Myocyte (in vitro differentiated cells): ENCODE measurements around the gene MAP2K5. TPM values are rescaled to one million over a fixed set of nuclear protein-coding genes. Genes with fewer than 3 reads are reported as not detected.
A peak's percentile ranks its signal among the peaks of the same experiment; 100 is the strongest.
"Not testable (repeated sequence)": the region's sequence is repeated elsewhere in the genome, so short reads cannot be mapped to it uniquely, and the experiment has no call there.

Experiments
- DNase-seq: peaks from one replicate; pipeline ENCODE4 v3.0.0-alpha.2; 2012; ENCODE audit warnings: low read depth
- total RNA-seq: library from RNA; depleted of rRNA; stranded (reverse); fragments of >200 nt; gene quantifications from 2 replicates; pipeline ENCODE4 v1.2.3, GENCODE V29; 2014

Gene MAP2K5
- total RNA-seq, 1 donor from 2014 or later, result 8.9 TPM

DNA sequence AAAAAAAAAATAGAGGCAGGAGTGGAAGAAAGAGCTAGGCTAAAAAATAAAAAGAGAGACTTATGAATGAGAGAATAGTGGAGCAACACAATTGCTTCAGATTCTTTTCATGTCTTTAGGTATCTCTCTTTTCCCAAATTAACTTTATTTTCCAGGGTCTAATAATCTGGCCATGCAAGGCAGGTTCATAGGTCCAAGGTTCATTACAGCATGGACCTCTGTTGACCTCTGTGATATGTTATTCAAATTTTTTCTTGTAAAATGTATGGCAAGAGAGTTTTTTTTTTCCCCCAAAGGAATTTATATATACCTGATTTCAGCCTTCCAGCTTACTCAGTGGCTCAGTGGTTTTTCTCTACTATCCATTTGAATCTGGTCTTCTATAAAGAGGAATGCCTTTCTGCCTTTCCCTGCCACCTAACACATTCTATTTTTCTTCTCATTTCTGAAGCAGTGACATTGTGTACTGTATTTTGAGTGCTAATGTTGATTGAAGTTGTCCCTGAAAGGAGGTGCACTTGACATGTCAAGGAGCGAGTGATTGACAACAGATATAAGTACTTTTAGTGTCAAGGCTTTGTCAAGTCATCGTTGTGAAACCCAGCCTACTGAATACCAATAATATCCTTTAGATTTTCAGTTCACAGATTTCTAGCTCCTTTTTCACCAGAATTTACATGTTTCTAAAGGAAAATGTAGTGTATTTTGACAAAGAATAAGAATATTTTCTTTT is 118.5 kb downstream of the MAP2K5 start:
- DNase-seq, result no peak

DNA sequence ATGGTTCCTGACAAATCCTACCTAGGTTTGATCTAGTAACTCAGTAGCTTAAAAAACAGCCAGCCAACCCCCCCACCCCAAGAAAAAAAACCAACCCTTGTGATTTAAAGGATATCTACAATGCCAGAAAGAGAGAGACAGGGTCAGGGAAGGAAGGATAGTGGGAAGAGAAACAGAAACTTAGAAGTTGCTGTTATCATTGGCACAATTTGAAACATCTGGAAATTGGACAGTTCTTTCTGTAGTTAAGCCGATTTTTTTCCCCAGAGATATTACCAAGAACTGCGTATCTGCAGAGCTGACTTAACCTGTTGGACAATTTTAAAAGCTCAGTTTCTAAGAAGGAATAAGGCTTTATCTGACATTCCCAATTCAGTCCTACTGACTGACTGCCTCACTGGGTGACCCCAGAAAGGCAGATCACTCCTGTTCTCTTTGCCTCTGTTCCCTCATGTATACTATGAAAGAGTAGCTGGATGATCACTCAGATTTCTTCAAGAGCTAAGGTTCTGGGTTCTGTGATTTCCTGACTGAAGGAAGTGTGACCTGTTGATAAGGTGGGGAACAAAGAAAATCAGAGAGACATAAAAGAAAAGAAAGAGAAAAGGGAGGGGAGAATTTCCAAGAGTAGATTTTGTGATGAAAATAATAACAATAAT is 128.3 kb downstream of the MAP2K5 start:
- no peak for DNase-seq

DNA sequence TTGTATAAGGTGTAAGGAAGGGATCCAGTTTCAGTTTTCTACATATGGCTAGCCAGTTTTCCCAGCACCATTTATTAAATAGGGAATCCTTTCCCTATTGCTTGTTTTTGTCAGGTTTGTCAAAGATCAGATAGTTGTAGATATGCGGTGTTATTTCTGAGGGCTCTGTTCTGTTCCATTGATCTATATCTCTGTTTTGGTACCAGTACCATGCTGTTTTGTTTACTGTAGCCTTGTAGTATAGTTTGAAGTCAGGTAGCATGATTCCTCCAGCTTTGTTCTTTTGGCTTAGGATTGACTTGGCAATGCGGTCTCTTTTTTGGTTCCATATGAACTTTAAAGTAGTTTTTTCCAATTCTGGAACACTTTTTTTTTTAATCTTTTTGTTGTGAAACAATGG is 130.3 kb downstream of the MAP2K5 start:
- not testable (repeated sequence) for DNase-seq

DNA sequence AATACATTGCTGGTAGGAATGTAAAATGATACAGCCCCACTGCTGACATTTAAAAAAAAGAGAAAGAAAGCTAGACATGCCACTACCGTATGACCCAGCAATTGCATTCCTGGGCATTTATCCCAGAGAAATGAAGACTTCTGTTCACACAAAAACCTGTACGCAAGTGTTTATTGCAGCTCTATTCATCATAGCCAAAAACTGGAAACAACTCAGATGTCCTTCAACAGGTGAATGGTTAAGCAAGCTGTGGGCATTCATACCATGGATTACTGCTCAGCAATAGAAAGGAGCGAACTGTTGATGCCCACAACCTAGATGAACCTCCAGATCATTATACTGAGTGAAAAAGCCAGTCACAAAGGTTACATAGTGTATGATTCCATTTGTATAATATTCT is 132.5 kb downstream of the MAP2K5 start:
- peak; percentile 14 for DNase-seq

DNA sequence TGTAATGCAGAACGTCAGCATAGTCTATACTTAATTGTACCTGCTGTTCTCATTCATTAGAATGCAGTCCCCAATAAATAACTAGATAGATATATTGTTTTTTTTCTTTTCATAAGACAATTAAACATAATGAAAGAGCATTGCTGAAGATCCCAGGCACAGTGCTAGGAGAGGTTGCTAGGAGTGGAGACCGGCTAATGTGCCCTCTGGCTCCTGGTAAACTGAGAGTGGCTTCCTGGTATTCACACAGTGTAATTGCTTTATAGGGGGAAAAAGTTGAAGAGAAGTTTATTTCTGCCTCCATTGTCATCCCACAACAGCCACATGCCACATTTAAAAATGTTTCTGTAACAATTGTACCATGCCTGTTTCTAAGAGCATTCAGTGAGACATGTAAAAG is 135.6 kb downstream of the MAP2K5 start:
- no peak for DNase-seq

DNA sequence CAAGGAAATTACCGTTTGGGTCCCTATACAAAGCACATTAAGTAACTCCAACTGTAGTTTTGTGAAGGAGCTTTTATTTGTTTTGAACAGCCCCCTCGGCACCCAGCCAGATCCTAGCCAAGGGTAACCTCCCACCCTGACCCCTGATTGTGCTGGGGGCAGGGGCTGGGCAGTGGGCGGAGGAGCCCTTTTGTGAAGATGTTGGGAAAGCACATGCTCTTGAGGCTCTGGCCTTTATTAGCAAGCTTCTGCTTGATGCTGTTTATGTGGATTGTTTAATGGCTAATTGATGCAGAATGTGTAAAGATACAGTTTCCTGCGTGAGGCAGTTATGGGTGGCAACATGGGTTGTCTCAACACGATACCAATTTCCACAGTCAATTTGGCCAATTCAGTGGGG is 136.5 kb downstream of the MAP2K5 start:
- no peak for DNase-seq

DNA sequence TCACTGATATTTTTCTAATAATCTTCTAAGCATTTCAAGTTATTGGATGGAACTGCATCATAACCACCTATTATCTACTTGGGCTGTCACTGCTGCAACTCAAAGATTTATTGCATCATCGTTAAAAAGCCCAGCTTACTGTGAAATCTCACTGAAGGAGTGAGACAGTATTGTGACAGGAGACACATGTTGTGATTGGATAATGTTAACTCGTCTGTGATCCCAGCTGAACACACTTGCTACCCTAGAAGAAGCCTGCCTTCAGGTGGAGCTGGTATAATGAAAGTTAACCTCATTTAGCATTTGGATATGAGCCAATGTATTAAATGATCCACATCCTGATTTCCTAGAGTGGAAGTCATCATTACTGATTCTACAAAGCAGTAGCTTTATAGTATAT is 138.1 kb downstream of the MAP2K5 start:
- no peak for DNase-seq

DNA sequence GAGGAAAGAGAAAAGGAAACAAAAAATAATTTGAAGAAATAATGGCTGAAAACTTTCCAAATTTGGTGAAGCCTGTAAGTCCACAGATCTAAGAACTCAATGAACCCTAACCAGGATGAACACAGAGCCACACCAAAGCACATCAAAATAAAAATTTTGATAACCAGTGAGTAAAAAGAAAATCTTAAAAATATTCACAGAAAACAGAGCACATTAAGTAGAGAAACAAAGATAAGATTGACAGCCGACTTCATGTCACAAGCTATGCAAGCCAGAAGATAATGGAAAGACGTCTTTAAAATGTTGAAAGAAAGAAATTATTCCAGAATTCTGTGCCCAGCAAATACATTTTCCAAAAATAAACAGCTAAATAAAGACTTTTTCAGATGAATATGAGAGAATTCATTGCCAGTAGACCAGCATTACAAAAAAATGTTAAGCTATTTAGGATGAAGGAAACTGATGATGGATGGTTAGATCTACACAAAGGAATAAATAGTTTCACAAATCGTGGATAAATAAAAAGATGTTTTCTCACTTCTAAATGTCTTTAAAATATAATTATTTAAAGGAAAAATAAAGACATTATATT is 142.6 kb downstream of the MAP2K5 start:
- DNase-seq, result peak; percentile 73

DNA sequence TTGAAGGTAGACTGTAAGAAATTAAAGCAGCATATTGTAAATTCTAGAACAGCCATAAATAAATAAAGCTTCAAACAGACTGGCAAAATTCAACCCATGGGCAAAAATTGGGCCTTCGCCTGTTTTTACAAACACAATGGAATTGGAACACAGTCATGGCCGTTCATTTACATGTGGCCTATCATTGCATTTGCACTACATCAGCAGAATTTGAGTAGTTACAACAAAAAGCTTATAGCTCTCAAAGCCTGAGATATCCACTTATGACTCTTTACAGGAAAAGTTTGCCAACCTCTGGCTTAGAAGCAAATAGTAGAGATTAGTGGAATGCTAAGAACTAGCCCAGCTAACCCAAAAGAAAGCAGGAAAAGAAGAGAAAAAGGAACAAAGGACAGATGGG is 143.2 kb downstream of the MAP2K5 start:
- DNase-seq, result no peak

DNA sequence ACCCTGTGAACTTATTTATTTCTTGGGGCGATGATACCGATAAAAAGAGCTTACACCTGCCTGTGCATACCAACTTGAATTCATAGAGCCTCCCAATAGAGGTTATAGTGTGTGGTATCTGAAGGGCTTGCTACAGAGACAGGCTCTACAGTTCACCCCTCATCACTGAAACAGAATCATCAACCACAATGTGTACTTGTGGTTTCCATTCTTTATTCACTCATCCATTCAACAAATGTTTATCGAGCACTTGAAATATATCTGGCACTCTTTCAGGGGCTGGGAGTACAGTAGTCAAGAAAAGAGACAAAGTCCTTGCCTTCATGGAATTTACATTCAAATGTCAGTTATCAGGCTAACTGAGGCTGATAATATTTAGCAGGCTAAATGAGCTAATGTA is 148.4 kb downstream of the MAP2K5 start:
- peak; percentile 84 for DNase-seq

DNA sequence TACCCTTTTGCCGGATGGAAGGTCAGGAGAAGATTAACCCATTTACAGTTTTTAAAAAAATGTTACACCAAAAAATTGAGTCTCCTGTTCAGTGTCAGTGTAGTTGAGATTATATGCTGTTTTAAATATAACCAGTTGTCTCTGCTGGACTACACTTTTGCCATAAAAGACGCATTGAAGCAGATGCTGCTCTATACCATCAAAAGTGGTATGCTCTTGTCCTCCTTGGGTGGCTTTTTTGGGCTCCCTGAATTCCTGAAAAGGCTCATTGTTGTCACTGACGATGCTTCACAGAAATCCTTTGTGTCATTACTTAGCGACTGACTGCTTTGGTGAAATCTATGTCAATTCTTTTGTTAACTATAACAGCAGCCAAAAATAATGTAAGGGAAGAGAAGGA is 148.9 kb downstream of the MAP2K5 start:
- no peak for DNase-seq

DNA sequence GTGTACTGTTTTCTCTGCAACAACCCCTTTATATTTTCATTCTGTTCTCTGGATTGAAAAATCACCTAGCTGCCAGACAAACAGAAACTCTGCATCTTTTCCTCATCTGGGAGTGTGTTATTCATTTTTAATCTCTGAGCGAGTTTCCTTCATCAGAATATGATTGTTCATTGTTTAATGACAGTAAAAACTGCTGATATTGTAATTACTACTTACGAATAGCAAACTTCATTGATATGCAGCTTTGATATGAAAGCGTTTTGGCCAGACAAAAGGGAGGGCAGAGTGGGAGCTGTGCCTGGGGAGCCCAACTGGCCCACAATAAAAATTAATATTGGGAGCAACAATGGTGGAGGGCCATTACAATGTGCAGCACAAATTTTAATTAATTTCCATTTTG is 150.1 kb downstream of the MAP2K5 start:
- no peak for DNase-seq

DNA sequence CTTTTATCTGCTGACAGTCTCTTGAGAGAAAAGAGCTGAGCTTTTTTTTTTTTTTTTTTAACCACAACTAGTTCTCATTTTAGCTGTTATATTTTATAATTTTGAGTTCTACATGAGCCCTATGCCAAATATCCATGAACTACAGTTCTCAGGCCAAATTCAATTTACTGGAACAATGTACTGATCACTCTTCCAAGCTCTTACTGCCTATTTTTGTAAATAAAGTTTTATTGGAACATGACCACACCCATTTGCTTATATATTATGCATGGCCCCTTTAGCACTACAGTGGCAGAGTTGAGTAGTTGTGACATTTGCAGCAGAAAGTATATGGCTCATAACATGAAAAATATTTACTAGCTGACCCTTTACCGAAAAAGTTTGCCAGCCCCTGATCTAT is 153.6 kb downstream of the MAP2K5 start:
- DNase-seq, result no peak

DNA sequence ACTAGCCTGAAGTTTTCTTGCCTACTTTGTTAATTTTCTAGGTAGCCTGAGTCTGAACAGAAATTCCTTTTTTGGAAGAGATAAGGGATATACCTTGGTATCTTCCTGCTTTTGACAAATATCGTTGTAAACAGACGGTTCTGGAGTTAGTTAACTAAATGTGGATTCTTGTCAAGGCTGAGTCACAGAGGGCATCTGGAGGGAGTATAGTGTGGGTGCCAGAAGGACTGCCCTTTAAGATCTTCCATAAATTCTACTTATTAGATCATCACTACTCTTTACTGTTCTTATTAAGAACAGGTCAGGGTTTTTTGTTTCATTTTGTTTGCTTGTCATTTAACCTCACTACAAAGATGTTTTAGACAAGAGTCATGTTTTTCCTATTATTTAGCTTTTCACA is 157.5 kb downstream of the MAP2K5 start:
- DNase-seq, result no peak

DNA sequence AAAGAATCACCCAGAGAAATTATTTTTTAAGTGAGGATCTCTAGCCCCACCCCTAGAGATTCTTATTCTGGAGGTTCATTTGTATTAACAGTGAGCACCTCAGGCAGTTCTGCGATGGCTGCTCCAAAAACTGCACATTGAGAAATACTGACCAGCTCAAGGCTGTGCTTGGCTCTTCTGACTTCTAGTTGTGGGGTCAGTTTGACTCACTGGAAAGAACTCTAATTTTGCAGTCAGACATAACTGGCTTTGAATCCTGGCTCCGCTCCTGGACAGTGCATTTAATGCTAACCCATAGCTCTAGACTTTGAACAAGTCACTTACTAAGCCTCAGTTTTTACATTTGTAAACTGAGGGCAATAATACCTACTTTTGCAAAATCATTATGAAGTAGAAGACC is 159.2 kb downstream of the MAP2K5 start:
- DNase-seq, result no peak

DNA sequence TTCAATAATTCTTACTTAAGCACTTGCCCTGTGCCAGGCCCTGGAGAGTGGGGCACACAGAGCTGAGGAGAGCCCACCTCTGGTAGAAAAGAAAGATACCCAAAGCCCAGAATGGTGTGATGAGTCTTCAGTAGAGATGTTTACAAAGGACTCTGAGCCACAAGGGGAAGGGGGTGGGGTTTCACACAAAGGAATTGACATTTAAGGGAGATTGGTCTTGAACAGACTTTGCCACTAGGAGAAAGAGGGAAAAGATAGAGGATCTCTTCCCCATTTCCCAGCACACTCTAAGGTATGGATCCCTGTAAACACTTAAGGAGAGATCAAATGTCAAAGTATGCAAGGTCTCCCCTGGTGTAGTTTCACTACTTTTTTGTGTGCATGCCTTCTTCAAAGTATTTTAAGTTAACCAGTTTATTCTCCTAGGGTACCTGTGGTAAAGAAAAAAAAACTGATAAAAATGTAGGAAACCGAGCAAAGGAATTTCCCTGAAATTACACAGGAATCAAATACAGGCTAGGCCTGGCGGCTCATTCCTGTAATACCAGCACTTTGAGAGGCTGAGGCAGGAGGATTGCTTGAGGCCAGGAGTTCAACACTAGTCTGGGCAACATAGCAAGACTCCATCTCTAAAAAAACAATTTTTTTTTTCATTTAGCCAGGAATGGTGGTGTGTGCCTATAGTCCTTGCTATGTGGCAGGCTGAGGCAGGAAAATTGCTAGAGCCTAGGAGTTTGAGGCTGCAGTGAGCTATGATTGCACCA is 165.2 kb downstream of the MAP2K5 start:
- DNase-seq, result no peak

DNA sequence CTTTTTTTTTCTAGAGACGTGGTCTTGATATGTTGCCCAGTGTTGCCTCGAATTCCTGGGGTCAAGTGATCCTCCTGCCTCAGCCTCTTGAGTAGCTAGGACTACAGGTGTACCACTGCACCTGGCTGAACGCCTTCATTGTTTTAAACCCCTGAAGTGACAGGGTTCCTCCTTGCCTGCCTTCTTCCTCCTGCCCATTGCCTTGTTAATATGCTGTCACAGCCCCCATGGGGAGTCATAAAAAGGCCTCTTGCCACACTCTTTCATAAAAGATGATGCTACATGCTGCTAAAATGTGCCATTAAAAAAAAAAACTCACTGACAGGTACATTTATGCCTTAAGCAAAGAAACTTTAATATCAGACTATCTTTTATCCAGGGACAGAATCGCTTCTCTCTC is 166.0 kb downstream of the MAP2K5 start:
- DNase-seq, result no peak

DNA sequence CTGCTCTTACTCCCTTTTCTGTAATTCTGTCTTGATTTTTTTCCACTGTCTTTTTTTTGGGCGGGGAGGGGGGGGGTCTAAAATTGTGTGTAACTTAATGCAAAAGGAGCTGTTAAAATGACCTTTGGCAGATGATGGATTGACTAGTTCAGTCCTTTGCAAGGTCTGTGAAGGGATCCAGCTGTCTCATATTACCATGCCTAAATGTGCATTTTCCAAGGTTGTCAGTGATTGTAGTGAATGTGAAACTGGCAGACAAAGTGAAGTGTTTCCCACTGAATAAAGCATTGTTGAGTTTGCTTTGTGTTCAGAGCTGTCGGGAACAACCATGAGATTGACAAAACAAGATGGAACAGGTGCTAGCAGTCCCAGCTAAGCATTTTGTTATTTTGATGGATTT is 172.7 kb downstream of the MAP2K5 start:
- peak; percentile 82 for DNase-seq

DNA sequence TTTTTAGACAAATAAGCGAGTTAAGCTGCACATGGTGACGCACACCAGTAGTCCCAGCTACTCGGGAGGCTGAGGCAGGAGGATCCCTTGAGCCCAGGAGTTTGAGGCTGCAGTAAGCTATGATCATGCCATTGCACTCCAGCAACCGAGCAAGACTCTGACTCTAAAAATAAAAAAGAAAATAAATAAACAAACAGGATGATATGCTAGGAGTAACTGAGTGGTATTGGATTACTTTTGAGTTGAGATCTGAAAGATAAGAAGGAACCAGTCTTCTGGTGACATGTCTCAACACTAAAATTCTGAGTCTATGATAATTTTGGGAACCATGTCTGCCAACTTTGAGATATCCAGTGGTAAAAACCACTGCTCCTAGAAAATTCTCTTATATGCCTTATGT is 173.7 kb downstream of the MAP2K5 start:
- no peak for DNase-seq

DNA sequence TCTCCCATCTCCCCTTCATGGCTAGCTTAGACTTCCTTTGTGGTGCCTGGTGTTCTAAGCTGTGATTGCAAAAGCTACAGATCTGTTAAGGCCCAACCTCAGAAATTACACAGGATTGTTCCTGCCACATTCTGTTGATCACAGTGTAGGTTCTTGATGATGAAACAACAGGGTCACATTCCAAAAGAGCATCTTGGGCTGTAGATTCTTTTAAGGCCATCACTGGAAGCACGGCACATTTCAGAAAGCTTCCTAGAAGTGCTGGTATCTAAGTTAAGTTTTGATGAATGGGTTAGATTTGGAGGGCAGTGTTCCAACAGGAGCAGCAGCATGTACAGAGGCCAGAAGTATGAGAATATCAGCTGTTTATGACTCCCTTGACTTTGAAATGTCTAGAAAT is 175.3 kb downstream of the MAP2K5 start:
- DNase-seq, result peak; percentile 32

DNA sequence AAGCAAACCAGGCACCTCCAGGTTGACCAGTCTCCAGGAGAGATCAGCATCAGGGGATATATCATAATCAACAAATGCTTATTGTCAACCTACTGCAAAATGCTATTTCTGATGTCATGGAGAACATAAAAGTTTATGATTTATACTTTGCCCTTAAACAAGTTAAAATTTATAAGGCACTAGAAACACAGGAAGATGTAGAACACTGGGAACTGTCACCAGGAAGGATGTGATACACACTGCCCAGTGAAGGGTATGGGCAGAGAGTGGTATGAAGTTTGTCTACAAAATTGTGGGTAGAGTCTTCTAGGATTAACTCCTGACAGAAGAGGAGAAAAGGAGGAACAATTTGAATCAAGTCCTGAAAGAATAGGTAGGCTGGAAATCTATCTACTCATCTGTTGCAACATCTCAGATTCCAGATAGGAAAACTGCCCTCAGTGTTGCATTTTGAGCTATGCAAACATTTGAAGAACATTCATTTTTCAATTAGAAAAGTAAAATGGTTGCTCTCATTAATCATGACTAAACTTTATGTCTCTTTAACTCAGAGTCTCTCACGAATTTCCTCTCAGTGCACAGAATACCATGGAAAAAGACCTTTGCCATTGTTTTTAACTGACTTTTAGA is 176.9 kb downstream of the MAP2K5 start:
- DNase-seq, result no peak
